Astrocyte (in vitro differentiated cells and primary cell): ENCODE data around the gene C11orf71.

Experiments
- EZH2 ChIP-seq: IDR thresholded peaks from 2 replicates; pipeline ENCODE4 v1.6.1; 2012; ENCODE audit warnings: mild to moderate bottlenecking, low read length, inconsistent platforms; ENCODE audit not compliant: insufficient read depth
- TF ChIP-seq, protein P1 (sequence below): IDR thresholded peaks from 2 replicates; pipeline ENCODE4 v1.5.1; 2011; ENCODE audit warnings: low read depth, mild to moderate bottlenecking, inconsistent platforms, low read length, moderate library complexity; ENCODE audit not compliant: insufficient read depth

DNA sequence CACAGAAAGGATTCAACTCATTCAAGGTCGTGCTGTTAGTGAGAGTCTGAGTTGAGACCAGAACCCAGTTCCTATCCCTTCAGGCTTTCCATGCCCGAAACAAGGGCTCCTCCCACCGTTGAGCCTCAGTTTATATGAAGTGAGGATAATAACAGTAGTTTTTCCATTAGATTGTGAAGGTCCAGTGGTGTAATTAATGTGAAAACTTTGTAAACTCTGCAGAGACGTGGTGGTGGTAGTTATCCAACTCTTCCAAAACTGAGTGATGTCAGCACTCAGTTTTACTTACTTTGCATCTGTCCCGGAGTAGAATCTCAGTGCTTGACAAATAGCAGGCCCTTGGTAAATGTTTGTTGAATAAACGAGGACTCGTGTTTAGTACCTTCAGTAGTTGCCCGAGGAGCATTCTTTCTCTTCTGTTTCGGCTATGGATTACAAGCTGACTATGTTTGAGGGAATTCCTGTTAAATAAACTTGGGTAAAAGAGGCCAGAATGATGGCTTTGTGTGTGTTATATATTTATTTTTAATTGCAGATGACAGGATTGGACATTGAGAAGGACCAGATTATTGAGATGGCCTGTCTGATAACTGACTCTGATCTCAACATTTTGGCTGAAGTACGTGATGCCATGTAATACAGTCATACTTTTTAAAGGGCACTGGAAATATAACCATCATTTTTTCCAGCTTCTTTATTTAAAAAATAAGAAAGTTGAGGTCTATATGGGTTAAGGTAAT is 40.0 kb upstream of the C11orf71 start:
- TF ChIP-seq, protein P1, sequence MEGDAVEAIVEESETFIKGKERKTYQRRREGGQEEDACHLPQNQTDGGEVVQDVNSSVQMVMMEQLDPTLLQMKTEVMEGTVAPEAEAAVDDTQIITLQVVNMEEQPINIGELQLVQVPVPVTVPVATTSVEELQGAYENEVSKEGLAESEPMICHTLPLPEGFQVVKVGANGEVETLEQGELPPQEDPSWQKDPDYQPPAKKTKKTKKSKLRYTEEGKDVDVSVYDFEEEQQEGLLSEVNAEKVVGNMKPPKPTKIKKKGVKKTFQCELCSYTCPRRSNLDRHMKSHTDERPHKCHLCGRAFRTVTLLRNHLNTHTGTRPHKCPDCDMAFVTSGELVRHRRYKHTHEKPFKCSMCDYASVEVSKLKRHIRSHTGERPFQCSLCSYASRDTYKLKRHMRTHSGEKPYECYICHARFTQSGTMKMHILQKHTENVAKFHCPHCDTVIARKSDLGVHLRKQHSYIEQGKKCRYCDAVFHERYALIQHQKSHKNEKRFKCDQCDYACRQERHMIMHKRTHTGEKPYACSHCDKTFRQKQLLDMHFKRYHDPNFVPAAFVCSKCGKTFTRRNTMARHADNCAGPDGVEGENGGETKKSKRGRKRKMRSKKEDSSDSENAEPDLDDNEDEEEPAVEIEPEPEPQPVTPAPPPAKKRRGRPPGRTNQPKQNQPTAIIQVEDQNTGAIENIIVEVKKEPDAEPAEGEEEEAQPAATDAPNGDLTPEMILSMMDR, result no peak
- TF ChIP-seq EZH2, result no peak
